Parathyroid adenoma (tissue), 2 donors: ENCODE measurements around the gene RFTN1.

ENCODE experiments used
- H2AFZ ChIP-seq: fragments of 300-600 bp; sonication (generic); one replicate; pipeline ENCODE4 v1.7.0; 2017; ENCODE audit warnings: antibody characterized with exemption, mild to moderate bottlenecking
- H3K27ac ChIP-seq: fragments of 300-600 bp; sonication (generic); one replicate; pipeline ENCODE4 v1.7.0; 2017
- H3K27me3 ChIP-seq: fragments of 300-600 bp; sonication (generic); one replicate; pipeline ENCODE4 v1.7.0; 2017; ENCODE audit warnings: low read length; ENCODE audit not compliant: control insufficient read depth, insufficient read depth
- H3K36me3 ChIP-seq: fragments of 300-600 bp; sonication (generic); one replicate; pipeline ENCODE4 v1.7.0; 2017; ENCODE audit warnings: low read length; ENCODE audit not compliant: control insufficient read depth, insufficient read depth
- H3K4me1 ChIP-seq: fragments of 300-600 bp; sonication (generic); one replicate; pipeline ENCODE4 v1.7.0; 2017; ENCODE audit warnings: control low read depth
- H3K4me2 ChIP-seq: fragments of 300-600 bp; sonication (generic); one replicate; pipeline ENCODE4 v1.7.0; 2017; ENCODE audit warnings: low read length
- H3K4me3 ChIP-seq: fragments of 300-600 bp; sonication (generic); one replicate; pipeline ENCODE4 v1.7.0; 2017; ENCODE audit warnings: low read depth, low read length
- H3K79me2 ChIP-seq: fragments of 300-600 bp; sonication (generic); one replicate; pipeline ENCODE4 v1.7.0; 2017; ENCODE audit warnings: control low read depth
- H3K9ac ChIP-seq: fragments of 300-600 bp; sonication (generic); one replicate; pipeline ENCODE4 v1.7.0; 2017; ENCODE audit warnings: mild to moderate bottlenecking
- H3K9me3 ChIP-seq: fragments of 300-600 bp; sonication (generic); one replicate; pipeline ENCODE4 v1.7.0; 2017; ENCODE audit warnings: low read length; ENCODE audit not compliant: control insufficient read depth
- TF ChIP-seq, protein P1 (sequence below): fragments of 300-600 bp; sonication (generic); IDR thresholded peaks from one replicate; pipeline ENCODE4 v1.7.0; 2017; ENCODE audit warnings: antibody characterized with exemption, mild to moderate bottlenecking
- donor health status: primary hyperparathyroidism.

The RFTN1 gene

DNA sequence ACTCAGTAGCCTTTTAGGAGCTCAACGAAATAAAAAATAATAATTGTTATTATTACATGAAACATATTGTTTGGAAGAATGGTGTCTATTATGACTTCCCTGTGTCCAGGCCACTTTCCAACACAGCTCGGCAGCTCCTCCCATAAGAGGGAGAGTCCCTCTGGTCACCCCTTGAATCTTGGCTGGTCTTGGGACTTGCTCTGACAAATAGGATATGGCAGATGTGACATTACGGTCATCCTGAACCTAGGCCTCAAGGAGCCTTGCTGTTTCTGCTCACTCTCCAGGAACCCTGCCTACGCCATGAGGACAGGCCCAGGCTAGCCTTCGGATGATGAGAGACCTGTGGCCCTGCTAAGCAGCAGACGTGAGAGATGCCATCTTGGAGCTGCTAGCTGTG lies 176.7 kb downstream of the RFTN1 start:
- Histone ChIP-seq H3K27me3 (no peaks in the 10 kb centered on the region), H3K36me3 (no peaks in the 10 kb centered on the region), H3K9me3 (no peaks in the 10 kb centered on the region), H3K4me2 (no peak overlapping the region), H3K27ac (no peak overlapping the region), H3K4me1 (no peaks in the 10 kb centered on the region), H2AFZ (no peak overlapping the region), H3K4me3 (no peak overlapping the region), H3K79me2 (no peaks in the 10 kb centered on the region), H3K9ac (no peak overlapping the region)
- TF ChIP-seq, protein P1, sequence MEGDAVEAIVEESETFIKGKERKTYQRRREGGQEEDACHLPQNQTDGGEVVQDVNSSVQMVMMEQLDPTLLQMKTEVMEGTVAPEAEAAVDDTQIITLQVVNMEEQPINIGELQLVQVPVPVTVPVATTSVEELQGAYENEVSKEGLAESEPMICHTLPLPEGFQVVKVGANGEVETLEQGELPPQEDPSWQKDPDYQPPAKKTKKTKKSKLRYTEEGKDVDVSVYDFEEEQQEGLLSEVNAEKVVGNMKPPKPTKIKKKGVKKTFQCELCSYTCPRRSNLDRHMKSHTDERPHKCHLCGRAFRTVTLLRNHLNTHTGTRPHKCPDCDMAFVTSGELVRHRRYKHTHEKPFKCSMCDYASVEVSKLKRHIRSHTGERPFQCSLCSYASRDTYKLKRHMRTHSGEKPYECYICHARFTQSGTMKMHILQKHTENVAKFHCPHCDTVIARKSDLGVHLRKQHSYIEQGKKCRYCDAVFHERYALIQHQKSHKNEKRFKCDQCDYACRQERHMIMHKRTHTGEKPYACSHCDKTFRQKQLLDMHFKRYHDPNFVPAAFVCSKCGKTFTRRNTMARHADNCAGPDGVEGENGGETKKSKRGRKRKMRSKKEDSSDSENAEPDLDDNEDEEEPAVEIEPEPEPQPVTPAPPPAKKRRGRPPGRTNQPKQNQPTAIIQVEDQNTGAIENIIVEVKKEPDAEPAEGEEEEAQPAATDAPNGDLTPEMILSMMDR = no peak

DNA sequence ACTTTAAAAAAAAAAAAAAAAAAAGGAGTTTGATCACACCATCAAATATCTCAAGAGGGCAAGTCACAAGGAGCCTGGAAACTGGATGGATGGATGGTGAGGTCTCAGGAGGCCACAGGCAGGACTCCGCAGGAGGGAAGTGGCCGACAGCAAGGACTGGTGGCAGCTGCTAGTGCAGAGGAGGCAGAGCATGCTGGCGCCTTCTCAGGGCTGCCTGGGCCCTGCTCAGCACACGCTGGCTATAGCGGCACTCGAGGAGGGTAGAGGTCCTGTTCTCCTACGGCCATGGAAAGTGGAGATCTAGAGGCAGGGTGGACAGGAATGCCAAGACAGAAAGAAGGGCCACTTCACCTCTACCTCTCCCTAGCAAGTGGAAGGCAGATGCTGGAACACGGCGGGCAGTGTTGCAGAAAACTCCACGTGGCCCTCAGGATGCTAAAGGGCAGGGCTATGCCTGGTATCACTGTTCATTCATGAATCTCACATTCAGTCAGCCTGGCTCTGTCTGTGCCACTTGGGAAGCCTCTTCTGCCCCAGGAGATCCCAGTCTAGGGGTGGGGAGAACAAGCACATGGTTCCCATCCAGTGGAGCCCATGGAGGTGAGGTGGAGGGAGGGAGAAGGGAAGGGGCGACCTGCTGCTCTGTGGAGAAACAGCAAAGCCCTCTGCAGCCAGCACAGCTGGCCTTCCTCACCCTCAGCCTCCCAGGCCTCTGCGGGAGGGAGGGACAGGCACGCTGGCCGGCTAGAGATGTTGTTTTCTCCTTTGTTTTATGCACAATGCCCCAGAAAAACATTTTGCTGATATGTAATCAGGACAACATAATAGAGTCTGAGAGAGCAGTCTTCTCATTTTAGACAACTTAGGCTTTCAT lies 177.5 kb downstream of the RFTN1 start:
- Histone ChIP-seq H3K79me2 (no peaks in the 10 kb centered on the region), H3K4me2 (no peak overlapping the region), H2AFZ (no peak overlapping the region), H3K27me3 (no peaks in the 10 kb centered on the region), H3K9me3 (no peaks in the 10 kb centered on the region), H3K4me1 (no peaks in the 10 kb centered on the region), H3K36me3 (no peaks in the 10 kb centered on the region), H3K27ac (no peak overlapping the region), H3K4me3 (no peak overlapping the region), H3K9ac (no peak overlapping the region)
- TF ChIP-seq, protein P1 = no peak

DNA sequence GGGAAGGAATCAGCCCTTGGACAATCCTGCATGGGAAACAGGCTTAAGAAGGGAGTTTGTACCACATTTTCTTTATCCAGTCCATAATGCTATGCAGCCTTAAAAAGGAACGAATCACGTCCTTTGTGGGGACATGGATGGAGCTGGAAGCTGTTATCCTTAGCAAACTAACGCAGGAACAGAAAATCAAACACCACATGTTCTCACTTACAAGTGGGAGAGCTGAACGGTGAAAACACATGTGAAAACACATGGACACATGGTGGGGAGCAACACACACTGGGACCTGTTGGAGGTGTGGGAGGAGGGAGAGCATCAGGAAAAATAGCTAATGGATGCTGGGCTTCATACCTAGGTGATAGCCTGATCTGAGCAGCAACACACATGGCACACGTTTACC lies 178.2 kb downstream of the RFTN1 start:
- Histone ChIP-seq H3K4me3 (no peak overlapping the region), H3K4me1 (no peaks in the 10 kb centered on the region), H3K9me3 (no peaks in the 10 kb centered on the region), H2AFZ (no peak overlapping the region), H3K9ac (no peak overlapping the region), H3K4me2 (no peak overlapping the region), H3K27ac (no peak overlapping the region), H3K36me3 (no peaks in the 10 kb centered on the region), H3K79me2 (no peaks in the 10 kb centered on the region), H3K27me3 (no peaks in the 10 kb centered on the region)
- TF ChIP-seq, protein P1 = no peak

DNA sequence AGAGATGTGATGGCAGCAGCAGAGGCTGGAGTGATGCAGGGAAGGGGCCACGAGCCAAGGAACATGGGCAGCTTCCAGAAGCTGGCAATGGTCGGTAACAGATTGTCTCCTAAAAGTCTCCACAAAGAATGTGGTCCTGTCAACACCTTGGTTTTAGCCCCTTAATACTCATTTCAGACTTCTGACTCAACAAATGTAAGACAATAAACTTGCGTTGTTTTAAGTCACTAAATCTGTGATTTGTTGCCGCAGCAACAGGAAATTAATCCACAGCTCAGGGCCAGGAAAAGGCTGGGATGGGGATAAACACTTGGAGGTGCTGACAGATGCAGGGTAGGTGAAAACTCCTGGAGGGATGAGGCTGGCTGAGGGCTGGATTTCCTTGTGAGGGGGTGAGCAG lies 178.6 kb downstream of the RFTN1 start:
- H3K4me2 ChIP-seq = no peak overlapping the region
- no peaks in the 10 kb centered on the region for H3K4me1 ChIP-seq
- H3K9me3 ChIP-seq = no peaks in the 10 kb centered on the region
- H3K27me3 ChIP-seq = no peaks in the 10 kb centered on the region
- no peak overlapping the region for H3K9ac ChIP-seq
- no peak overlapping the region for H2AFZ ChIP-seq
- no peaks in the 10 kb centered on the region for H3K79me2 ChIP-seq
- no peak overlapping the region for H3K27ac ChIP-seq
- TF ChIP-seq, protein P1 = no peak
- H3K4me3 ChIP-seq = no peak overlapping the region
- H3K36me3 ChIP-seq = no peaks in the 10 kb centered on the region
